Stimulated activated CD4-positive, alpha-beta T cell treated with anti-CD3 and anti-CD28 coated beads, Interleukin-15, amount 100 ng/mL, for 1 hour (primary cell): ENCODE measurements around the gene NR5A2.

ENCODE experiments used
- DNase-seq, 2 donors: peaks; one replicate each; pipeline ENCODE4 v3.0.0-alpha.2; 2020; ENCODE audit warnings: low read depth in 1 of 2, low spot score in 1 of 2

Gene NR5A2

GRCh38 chr1:200035956-200036618, 8.6 kb downstream of the NR5A2 start:
- DNase-seq, result no peak

GRCh38 chr1:200036619-200037270, 9.2 kb downstream of the NR5A2 start:
- no peak for DNase-seq

GRCh38 chr1:200037501-200037900, 10.0 kb downstream of the NR5A2 start:
- no peak for DNase-seq

- DNase-seq, result no peak
Measured at GRCh38 chr1:200037904-200038303, 10.4 kb downstream of the NR5A2 start.

GRCh38 chr1:200038325-200038980, 10.9 kb downstream of the NR5A2 start:
- no peak for DNase-seq

- no peak for DNase-seq
Measured at GRCh38 chr1:200038981-200039848, 11.7 kb downstream of the NR5A2 start.

GRCh38 chr1:200039849-200040474, 12.5 kb downstream of the NR5A2 start:
- DNase-seq, result no peak

GRCh38 chr1:200040481-200041138, 13.1 kb downstream of the NR5A2 start:
- DNase-seq, result no peak

- no peak for DNase-seq
Measured at GRCh38 chr1:200041337-200042118, 14.0 kb downstream of the NR5A2 start.

GRCh38 chr1:200042119-200042551, 14.6 kb downstream of the NR5A2 start:
- DNase-seq, result no peak

GRCh38 chr1:200042552-200043335, 15.2 kb downstream of the NR5A2 start:
- DNase-seq, result no peak

GRCh38 chr1:200043336-200043668, 15.8 kb downstream of the NR5A2 start:
- no peak for DNase-seq

- no peak for DNase-seq
Measured at GRCh38 chr1:200046115-200046514, 18.6 kb downstream of the NR5A2 start.

- DNase-seq, result no peak
Measured at GRCh38 chr1:200048244-200048643, 20.7 kb downstream of the NR5A2 start.

- no peak for DNase-seq
Measured at GRCh38 chr1:200049810-200050209, 22.3 kb downstream of the NR5A2 start.

- DNase-seq, result no peak
Measured at GRCh38 chr1:200051620-200052019, 24.1 kb downstream of the NR5A2 start.

- no peak for DNase-seq
Measured at GRCh38 chr1:200053091-200053490, 25.6 kb downstream of the NR5A2 start.

- DNase-seq, result no peak
Measured at GRCh38 chr1:200053646-200054045, 26.1 kb downstream of the NR5A2 start.

- DNase-seq, result no peak
Measured at GRCh38 chr1:200058341-200058740, 30.8 kb downstream of the NR5A2 start.
